H1 (cell line): ENCODE measurements around the gene SLC38A10. TPM values are rescaled to one million over a fixed set of nuclear protein-coding genes. Genes with fewer than 3 reads are reported as not detected.

Experiments
- CTCF ChIA-PET: fragments of 300-600 bp; sonication (Branson Sonifier 250); formaldehyde crosslinking; loops from one replicate; lab custom pipeline; 2021; ENCODE audit not compliant: partially characterized antibody; lab: Charles Lee
- POLR2A ChIA-PET: fragments of 300-600 bp; sonication (Branson Sonifier 250); formaldehyde crosslinking; loops from one replicate; lab custom pipeline; 2021; ENCODE audit warnings: inconsistent platforms; ENCODE audit not compliant: partially characterized antibody; lab: Charles Lee
- DNase-seq, 2 experiments: peaks; one replicate each; pipeline versions ENCODE4 v3.0.0 to v3.0.0-alpha.2; 2010 to 2022; ENCODE audit warnings: low spot score in 2 of 2, low read depth in 1 of 2, mixed read lengths in 1 of 2
- FAIRE-seq: peaks from 2 replicates; lab custom pipeline; 2011; peaks lifted over from hg19 to GRCh38; lab: Jason Lieb, UNC
- H2AFZ ChIP-seq: 2 replicates; pipeline ENCODE4 v1.8.1; 2012; ENCODE audit warnings: low read length, inconsistent platforms
- H2AK5ac ChIP-seq: 2 replicates; pipeline ENCODE4 v1.6.1; 2013; ENCODE audit warnings: low read depth, low read length
- H2BK120ac ChIP-seq: replicated peaks from 2 replicates; pipeline ENCODE3; 2013; ENCODE audit warnings: low read depth, low read length, inconsistent platforms
- H2BK12ac ChIP-seq: 2 replicates; pipeline ENCODE4 v1.6.1; 2013; ENCODE audit warnings: low read depth, low read length
- H2BK15ac ChIP-seq: 2 replicates; pipeline ENCODE4 v1.6.1; 2013; ENCODE audit warnings: low read length
- H2BK20ac ChIP-seq: 2 replicates; pipeline ENCODE4 v1.6.1; 2013; ENCODE audit warnings: low read length
- H2BK5ac ChIP-seq: 2 replicates; pipeline ENCODE4 v1.6.1; 2013; ENCODE audit warnings: low read depth, low read length
- H3K14ac ChIP-seq: 2 replicates; pipeline ENCODE4 v1.6.1; 2013; ENCODE audit warnings: inconsistent platforms; ENCODE audit not compliant: insufficient read length
- H3K18ac ChIP-seq: 2 replicates; pipeline ENCODE4 v1.6.1; 2013; ENCODE audit warnings: low read length; ENCODE audit errors: extremely low read depth
- H3K23ac ChIP-seq: 2 replicates; pipeline ENCODE4 v1.6.1; 2013; ENCODE audit warnings: inconsistent platforms; ENCODE audit not compliant: insufficient read length
- H3K23me2 ChIP-seq: 2 replicates; pipeline ENCODE4 v1.6.1; 2013; ENCODE audit warnings: low read depth, low read length
- H3K27ac ChIP-seq: 2 replicates; pipeline ENCODE4 v1.6.1; 2011; ENCODE audit warnings: low read depth, low read length, inconsistent platforms
- H3K27me3 ChIP-seq, 4 experiments: replicated peaks in 1 of 4; 1 replicate in 1 of 4; 2 replicates in 3 of 4; pipeline versions ENCODE4 v1.6.1 to v1.8.1; 2011 to 2013; ENCODE audit warnings: low read length in 3 of 4, mild to moderate bottlenecking in 3 of 4, inconsistent platforms in 2 of 4, mixed read lengths in 2 of 4, moderate library complexity in 1 of 4; ENCODE audit not compliant: control insufficient read depth in 3 of 4, insufficient read depth in 3 of 4; ENCODE audit errors: extremely low read depth in 1 of 4
- H3K36me3 ChIP-seq, 4 experiments: 2 replicates each; pipeline versions ENCODE4 v1.6.1 to v1.8.1; 2011 to 2013; ENCODE audit warnings: mild to moderate bottlenecking in 4 of 4, low read length in 3 of 4, moderate library complexity in 2 of 4, control low read depth in 1 of 4, inconsistent platforms in 1 of 4; ENCODE audit not compliant: insufficient read depth in 4 of 4, control insufficient read depth in 2 of 4
- H3K4ac ChIP-seq: replicated peaks from 2 replicates; pipeline ENCODE3; 2013; ENCODE audit warnings: low read length, low read depth, mixed read lengths, inconsistent platforms; ENCODE audit not compliant: insufficient read length
- H3K4me1 ChIP-seq, 4 experiments: replicated peaks in 1 of 4; 1 replicate in 1 of 4; 2 replicates in 3 of 4; pipeline versions ENCODE4 v1.6.1 to v1.8.1; 2011 to 2013; ENCODE audit warnings: low read length in 3 of 4, inconsistent platforms in 2 of 4, mixed read lengths in 1 of 4; ENCODE audit not compliant: insufficient read depth in 4 of 4, control insufficient read depth in 3 of 4
- H3K4me2 ChIP-seq, 2 experiments: 2 replicates each; pipeline versions ENCODE4 v1.6.1 to v1.8.1; 2011 to 2013; ENCODE audit warnings: low read depth in 2 of 2, low read length in 2 of 2, control low read depth in 1 of 2, inconsistent platforms in 1 of 2, mild to moderate bottlenecking in 1 of 2; ENCODE audit not compliant: insufficient read depth in 1 of 2
- H3K4me3 ChIP-seq, 4 experiments: fragments of 200-600, 300-600 bp in 1 of 4; sonication (generic), shearing (Covaris generic), sonication (Bioruptor Twin) in 1 of 4; 2 replicates each; pipeline versions ENCODE4 v1.5.1 to v1.8.1; 2011 to 2016; ENCODE audit warnings: low read length in 4 of 4, low read depth in 3 of 4, control low read depth in 2 of 4, inconsistent platforms in 2 of 4, mild to moderate bottlenecking in 2 of 4, mixed read lengths in 1 of 4, moderate library complexity in 1 of 4; ENCODE audit not compliant: insufficient read depth in 2 of 4; ENCODE audit errors: extremely low read depth in 1 of 4
- H3K56ac ChIP-seq: replicated peaks from 2 replicates; pipeline ENCODE3; 2013; ENCODE audit warnings: low read depth, mild to moderate bottlenecking, mixed read lengths, low read length, inconsistent platforms; ENCODE audit not compliant: insufficient read length
- H3K79me1 ChIP-seq: 2 replicates; pipeline ENCODE4 v1.6.1; 2013; ENCODE audit warnings: low read depth, low read length, control low read depth
- H3K79me2 ChIP-seq, 2 experiments: 2 replicates each; pipeline versions ENCODE4 v1.6.1 to v1.8.1; 2012 to 2013; ENCODE audit warnings: low read length in 2 of 2, mild to moderate bottlenecking in 2 of 2, inconsistent platforms in 1 of 2; ENCODE audit not compliant: insufficient read depth in 2 of 2, control insufficient read depth in 1 of 2
- H3K9ac ChIP-seq, 4 experiments: replicated peaks in 1 of 4; 1 replicate in 1 of 4; 2 replicates in 3 of 4; pipeline versions ENCODE4 v1.6.1 to v1.8.1; 2011 to 2013; ENCODE audit warnings: low read depth in 3 of 4, low read length in 3 of 4, control low read depth in 2 of 4, mild to moderate bottlenecking in 2 of 4, moderate library complexity in 2 of 4, inconsistent platforms in 1 of 4; ENCODE audit errors: extremely low read depth in 1 of 4
- H3K9me3 ChIP-seq, 2 experiments: 2 replicates each; pipeline versions ENCODE4 v1.6.1 to v1.8.1; 2012 to 2013; ENCODE audit warnings: mild to moderate bottlenecking in 2 of 2, moderate library complexity in 2 of 2, control low read depth in 1 of 2, inconsistent platforms in 1 of 2, low read depth in 1 of 2, low read length in 1 of 2, mixed read lengths in 1 of 2; ENCODE audit not compliant: insufficient read depth in 2 of 2
- H4K20me1 ChIP-seq, 2 experiments: replicated peaks in 1 of 2; 2 replicates each; pipeline versions ENCODE3 to v1.8.1; 2011 to 2013; ENCODE audit warnings: inconsistent platforms in 2 of 2, low read length in 2 of 2, mild to moderate bottlenecking in 1 of 2; ENCODE audit not compliant: insufficient read depth in 2 of 2, control insufficient read depth in 1 of 2
- H4K5ac ChIP-seq: 2 replicates; pipeline ENCODE4 v1.6.1; 2013; ENCODE audit warnings: low read length, low read depth, mixed read lengths, inconsistent platforms; ENCODE audit not compliant: insufficient read length
- H4K8ac ChIP-seq: 2 replicates; pipeline ENCODE4 v1.8.0; 2013; ENCODE audit warnings: mild to moderate bottlenecking, moderate library complexity, low read length, inconsistent platforms; ENCODE audit not compliant: insufficient read depth; ENCODE audit errors: extremely low read depth
- H4K91ac ChIP-seq: replicated peaks from 2 replicates; pipeline ENCODE3; 2013; ENCODE audit warnings: low read length, mixed read lengths, inconsistent platforms; ENCODE audit not compliant: insufficient read length
- CBX5 ChIP-seq: fragments of 300-800, 300-1000 bp; sonication (generic); IDR thresholded peaks from 2 replicates; pipeline ENCODE4 v1.7.1; 2016; ENCODE audit warnings: antibody characterized with exemption, low read length, low read depth
- CREB1 ChIP-seq: IDR thresholded peaks from 2 replicates; pipeline ENCODE4 v1.6.1; 2012; ENCODE audit warnings: inconsistent platforms
- GTF2F1 ChIP-seq: IDR thresholded peaks from 2 replicates; pipeline ENCODE4 v1.6.1; 2012; ENCODE audit warnings: low read depth, low read length, improper control_type of control experiment, borderline replicate concordance
- HDAC6 ChIP-seq: IDR thresholded peaks from one replicate; pipeline ENCODE4 v1.7.1; 2012; ENCODE audit warnings: low read depth, mild to moderate bottlenecking, inconsistent platforms, low read length, moderate library complexity
- KDM4A ChIP-seq: IDR thresholded peaks from one replicate; pipeline ENCODE4 v1.7.1; 2012; ENCODE audit warnings: low read depth, mild to moderate bottlenecking, moderate library complexity, low read length, inconsistent platforms; ENCODE audit not compliant: severe bottlenecking
- POU5F1 ChIP-seq: IDR thresholded peaks from 2 replicates; pipeline ENCODE4 v1.6.1; 2011; ENCODE audit warnings: low read depth, mild to moderate bottlenecking, low read length, moderate library complexity
- RAD21 ChIP-seq, 2 experiments: IDR thresholded peaks in 1 of 2; conservative IDR thresholded peaks in 1 of 2; 2 replicates each; pipeline ENCODE4 v1.6.1; 2011; ENCODE audit warnings: low read depth in 2 of 2, low read length in 2 of 2, improper control_type of control experiment in 1 of 2, inconsistent platforms in 1 of 2, mild to moderate bottlenecking in 1 of 2, moderate library complexity in 1 of 2
- RBBP5 ChIP-seq: IDR thresholded peaks from 2 replicates; pipeline ENCODE4 v1.7.1; 2012; ENCODE audit warnings: low read depth, mild to moderate bottlenecking, inconsistent platforms, low read length, moderate library complexity, borderline replicate concordance
- RXRA ChIP-seq: IDR thresholded peaks from 2 replicates; pipeline ENCODE4 v1.6.1; 2011; ENCODE audit warnings: low read depth, mild to moderate bottlenecking, low read length, moderate library complexity; ENCODE audit not compliant: insufficient read depth
- TAF1 ChIP-seq: IDR thresholded peaks from 2 replicates; pipeline ENCODE4 v1.6.1; 2011; ENCODE audit warnings: mild to moderate bottlenecking, low read depth, low read length
- USF2 ChIP-seq: IDR thresholded peaks from 2 replicates; pipeline ENCODE4 v1.6.1; 2011; ENCODE audit warnings: low read length, improper control_type of control experiment
- YY1 ChIP-seq: IDR thresholded peaks from 2 replicates; pipeline ENCODE4 v1.6.1; 2011; ENCODE audit warnings: low read depth, mild to moderate bottlenecking, low read length
- WGBS, 2 experiments: shearing (Covaris generic) in 1 of 2; methylation state at CpG; one replicate each; pipeline versions ENCODE4 v1.1.6 to v1.1.7; 2013 to 2015; ENCODE audit warnings: low lambda C conversion rate in 2 of 2, mixed read lengths in 2 of 2, inconsistent platforms in 1 of 2, low coverage in 1 of 2, missing lambda C conversion rate in 1 of 2; ENCODE audit not compliant: insufficient replicate concordance in 2 of 2, insufficient coverage in 1 of 2, insufficient read length in 1 of 2; ENCODE audit errors: extremely low coverage in 1 of 2, missing lambda C conversion rate in 1 of 2; 5-methylcytosine and 5-hydroxymethylcytosine counted together
- polyA plus RNA-seq, 7 experiments: library from polyadenylated mRNA; depleted of rRNA in 3 of 7; stranded (reverse) in 5 of 7; unstranded in 2 of 7; fragments of >200 nt in 5 of 7; fragments of 200-250 nt in 2 of 7; gene quantifications; 1 replicate in 5 of 7; 2 replicates in 1 of 7; 4 replicates in 1 of 7; pipeline versions ENCODE4 v1.2.1 to v1.2.3, GENCODE V29; 2011 to 2013; ENCODE audit warnings: missing spikeins in 2 of 7, mixed read lengths in 2 of 7
- total RNA-seq: library from RNA; stranded (reverse); fragmentation: NEBNext Ultra II Directional; extraction: Animal tissue kit (Norgen Biotek cat#: 25700); gene quantifications from 2 replicates; pipeline ENCODE4 v1.2.1, GENCODE V29; 2021

Gene SLC38A10
- total and polyA plus RNA-seq, 2 of the 8 experiments (the other 6 are each of a cell fraction or from before 2014, with no cell fraction given): 26.4 to 41.0 TPM

GRCh38 chr17:81258292-81258691 is 36.8 kb downstream of the SLC38A10 start:
- Histone ChIP-seq H3K27ac (no peak overlapping the region), H4K5ac (no peak overlapping the region), H4K20me1 (peaks cover 0 to 13% of the 10 kb centered on the region in 2 experiments), H3K4me2 (no peak overlapping the region), H3K23me2 (peaks cover 6% of the 10 kb centered on the region; the same call in 1 of the 2 replicates), H3K79me1 (no peaks in the 10 kb centered on the region), H3K4ac (no peak overlapping the region), H3K4me1 (peaks cover 0 to 2% (median 0%) of the 10 kb centered on the region in 4 experiments; a peak in 3 of 7 replicates), H3K23ac (no peak overlapping the region), H4K91ac (no peak overlapping the region), H2AK5ac (no peak overlapping the region), H2BK12ac (no peak overlapping the region), H3K36me3 (peaks cover 0 to 7% (median 4%) of the 10 kb centered on the region in 4 experiments; a peak in 3 of 8 replicates), H2BK5ac (no peak overlapping the region), H2BK20ac (no peak overlapping the region), H3K14ac (no peak overlapping the region), H3K9ac (no peak overlapping the region), H3K18ac (no peak overlapping the region), H3K79me2 (no peaks in the 10 kb centered on the region), H3K4me3 (no peak overlapping the region), H2AFZ (no peak overlapping the region), H3K27me3 (no peaks in the 10 kb centered on the region), H2BK15ac (no peak overlapping the region), H3K9me3 (no peaks in the 10 kb centered on the region), H4K8ac (no peak overlapping the region), H3K56ac (no peak overlapping the region), H2BK120ac (no peak overlapping the region)
- POLR2A ChIA-PET: interaction anchor here (1.1 to 2.6 kb wide), 3 partner anchors 33 to 280 kb away, joined by 3 to 7 read pairs (median 4); no protein-coding TSS in a partner anchor
- no peak for DNase-seq
- FAIRE-seq: no peak
- CTCF ChIA-PET: interaction anchor here (0.7 to 7.0 kb wide), 21 partner anchors 8 to 343 kb away, joined by 3 to 50 read pairs (median 4); no protein-coding TSS in a partner anchor
- 93% methylated on average over 20 of the region's 20 CpGs; no CpG with 5 or more reads in 1 of the 2 experiments for WGBS, 2 experiments
- no peak for TF ChIP-seq TAF1
- TF ChIP-seq RAD21 (IDR thresholded peaks at IDR 0.05 in 1 of 2, conservative IDR thresholded peaks at IDR 0.05 in 1 of 2; ENCODE audit: low read depth in 2 of 2, low read length in 2 of 2): peak in 1 of 2 experiments; percentile 11; a peak in 2 of 4 replicates
- no peak for TF ChIP-seq CBX5
- no peak for TF ChIP-seq YY1
- TF ChIP-seq USF2: no peak
- TF ChIP-seq CREB1: no peak
- TF ChIP-seq RXRA: no peak
- no peak for TF ChIP-seq RBBP5
- no peak for TF ChIP-seq HDAC6
- TF ChIP-seq GTF2F1: no peak
- TF ChIP-seq POU5F1: no peak
- TF ChIP-seq KDM4A: no peak
